Thoracic aorta (tissue), 2 donors: ENCODE measurements around the gene ANO10. TPM values are rescaled to one million over a fixed set of nuclear protein-coding genes. Genes with fewer than 3 reads are reported as not detected.

Experiments used
- ATAC-seq: fragments of 150-250 bp; one replicate; pipeline ENCODE4 v1.8.0; 2017; ENCODE audit warnings: low read depth; ENCODE audit not compliant: insufficient number of reproducible peaks, low FRiP score
- DNase-seq: peaks from one replicate; pipeline ENCODE4 v3.0.0-alpha.2; 2020; ENCODE audit warnings: low spot score
- H3K27ac ChIP-seq, 2 donors: fragments of 200-600 bp; sonication (generic); 1 replicate in 1 of 2; 2 replicates in 1 of 2; pipeline ENCODE4 v1.5.1; 2016; ENCODE audit warnings: mild to moderate bottlenecking in 2 of 2, moderate library complexity in 2 of 2
- H3K27me3 ChIP-seq: fragments of 200-600 bp; sonication (generic); replicated peaks from 2 replicates; pipeline ENCODE4 v1.6.0; 2016; ENCODE audit warnings: mild to moderate bottlenecking; ENCODE audit not compliant: insufficient read depth
- H3K36me3 ChIP-seq: fragments of 200-600 bp; sonication (generic); one replicate; pipeline ENCODE4 v1.5.1; 2016
- H3K4me1 ChIP-seq, 2 donors: fragments of 200-600 bp; sonication (generic); 1 replicate in 1 of 2; 2 replicates in 1 of 2; pipeline versions ENCODE4 v1.5.1 to v1.6.0; 2016; ENCODE audit warnings: low read depth in 2 of 2, mild to moderate bottlenecking in 1 of 2; ENCODE audit not compliant: control insufficient read depth in 1 of 2
- H3K4me3 ChIP-seq: fragments of 200-600 bp; sonication (generic); 2 replicates; pipeline ENCODE4 v1.5.1; 2016; ENCODE audit warnings: mild to moderate bottlenecking
- H3K9me3 ChIP-seq: fragments of 200-600 bp; sonication (generic); 2 replicates; pipeline ENCODE4 v1.5.1; 2016
- CTCF ChIP-seq: fragments of 200-600 bp; sonication (generic); IDR thresholded peaks from one replicate; pipeline ENCODE4 v1.5.1; 2019; ENCODE audit warnings: antibody characterized with exemption
- total RNA-seq, 2 donors: library from RNA; depleted of rRNA; stranded (reverse); fragments of >200 nt; gene quantifications; one replicate each; pipeline versions ENCODE4 v1.1.0 to v1.2.3, GENCODE V29; 2016

ANO10 gene
- total RNA-seq, 2 donors from 2014 or later: 22.4 to 23.2 TPM

- Histone ChIP-seq H3K4me1 (no peaks in the 10 kb centered on the region), H3K27me3 (no peaks in the 10 kb centered on the region), H3K27ac (no peak overlapping the region), H3K4me3 (no peak overlapping the region), H3K36me3 (no peaks in the 10 kb centered on the region), H3K9me3 (no peaks in the 10 kb centered on the region)
- no peak for DNase-seq
- no peak for ATAC-seq
- TF ChIP-seq CTCF: no peak
Observed at GRCh38 chr3:43451670-43452254, 170.0 kb downstream of the ANO10 start.

GRCh38 chr3:43448098-43448497 lies 173.7 kb downstream of the ANO10 start:
- ATAC-seq (no peak), DNase-seq (no peak)
- Histone ChIP-seq H3K27me3 (no peaks in the 10 kb centered on the region), H3K4me3 (no peak overlapping the region), H3K27ac (no peak overlapping the region), H3K9me3 (no peaks in the 10 kb centered on the region), H3K36me3 (no peaks in the 10 kb centered on the region), H3K4me1 (peaks cover 0 to 16% of the 10 kb centered on the region in 2 donors)
- no peak for TF ChIP-seq CTCF

DNA sequence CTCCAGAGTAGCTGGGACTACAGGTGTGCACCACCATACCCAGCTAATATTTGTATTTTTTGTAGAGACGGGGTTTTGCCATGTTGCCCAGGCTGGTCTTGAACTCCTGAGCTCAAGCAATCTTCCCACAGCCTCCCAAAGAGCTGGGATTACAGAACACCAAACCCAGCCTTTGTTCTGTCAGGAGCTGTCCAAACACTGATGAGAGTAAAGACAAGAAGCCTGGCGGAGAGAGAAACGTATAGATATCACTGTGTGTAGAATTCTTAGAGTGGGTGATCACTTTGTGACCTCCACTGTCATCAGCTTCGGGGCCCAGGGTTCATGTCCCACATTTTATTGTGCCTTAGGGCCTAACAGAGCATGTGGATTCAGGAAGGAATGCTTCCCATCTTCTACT lies 176.0 kb downstream of the ANO10 start:
- no peak for ATAC-seq
- no peak overlapping the region for H3K4me3 ChIP-seq
- H3K4me1 ChIP-seq: peaks cover 0 to 19% of the 10 kb centered on the region in 2 donors
- TF ChIP-seq CTCF: no peak
- no peaks in the 10 kb centered on the region for H3K27me3 ChIP-seq
- no peak for DNase-seq
- H3K27ac ChIP-seq: no peak overlapping the region
- H3K36me3 ChIP-seq: no peaks in the 10 kb centered on the region
- no peaks in the 10 kb centered on the region for H3K9me3 ChIP-seq

- ATAC-seq (no peak), DNase-seq (no peak)
- H3K27me3 ChIP-seq: no peaks in the 10 kb centered on the region
- no peak for TF ChIP-seq CTCF
- H3K9me3 ChIP-seq: no peaks in the 10 kb centered on the region
- H3K27ac ChIP-seq: peak overlapping the region; percentile 5 to 34
- no peaks in the 10 kb centered on the region for H3K36me3 ChIP-seq
- peaks cover 0 to 19% of the 10 kb centered on the region in 2 donors for H3K4me1 ChIP-seq
- H3K4me3 ChIP-seq: no peak overlapping the region
Observed at GRCh38 chr3:43442872-43443395, 178.9 kb downstream of the ANO10 start.

DNA sequence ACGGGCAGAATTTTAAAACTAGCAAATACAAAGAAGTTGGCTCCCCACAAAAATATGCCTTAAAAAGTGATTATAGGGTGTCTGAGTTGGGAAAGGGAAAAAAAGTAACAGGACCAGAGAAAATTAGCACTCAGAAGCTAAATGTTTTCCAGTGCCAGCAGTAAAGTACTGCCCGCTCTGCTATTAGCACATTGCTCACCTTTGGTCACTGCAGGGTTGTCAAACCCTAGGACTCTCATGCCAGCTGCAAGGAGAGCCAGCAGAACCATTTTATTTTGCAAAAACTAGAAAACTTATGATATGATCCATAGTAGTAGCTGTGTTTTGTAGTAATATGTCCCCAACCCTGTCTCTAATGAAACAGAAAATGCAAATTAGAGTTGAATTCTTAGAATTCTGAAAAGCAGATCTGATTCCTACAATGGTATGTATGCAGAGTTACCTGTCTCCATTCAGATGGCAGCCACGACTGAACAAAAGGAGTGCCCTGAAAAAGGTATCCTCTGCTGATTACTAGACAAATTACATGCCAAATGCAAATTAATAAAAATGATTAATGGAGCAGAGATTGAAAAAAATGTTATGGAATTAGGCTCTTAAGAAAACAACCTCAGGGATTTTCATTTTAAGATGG lies 185.2 kb downstream of the ANO10 start:
- DNase-seq (no peak), ATAC-seq (no peak)
- H3K27me3 ChIP-seq: no peaks in the 10 kb centered on the region
- no peaks in the 10 kb centered on the region for H3K9me3 ChIP-seq
- no peaks in the 10 kb centered on the region for H3K4me1 ChIP-seq
- no peak for TF ChIP-seq CTCF
- H3K36me3 ChIP-seq: no peaks in the 10 kb centered on the region
- H3K4me3 ChIP-seq: no peak overlapping the region
- H3K27ac ChIP-seq: no peak overlapping the region
